GM11168 (cell line): ENCODE data around the gene C2orf81.

ENCODE experiments used
- in situ Hi-C: fragments of 300-500 bp; cut with MboI; formaldehyde crosslinking; loops from one replicate; pipeline ENCODE4 v1.12.0; 2022; ENCODE audit warnings: low sequenced_read_pairs; ENCODE audit not compliant: unreplicated experiment

The C2orf81 gene

GRCh38 chr2:74366036-74366435 lies 55.4 kb downstream of the C2orf81 start:
- in situ Hi-C loops: no loop called here

DNA sequence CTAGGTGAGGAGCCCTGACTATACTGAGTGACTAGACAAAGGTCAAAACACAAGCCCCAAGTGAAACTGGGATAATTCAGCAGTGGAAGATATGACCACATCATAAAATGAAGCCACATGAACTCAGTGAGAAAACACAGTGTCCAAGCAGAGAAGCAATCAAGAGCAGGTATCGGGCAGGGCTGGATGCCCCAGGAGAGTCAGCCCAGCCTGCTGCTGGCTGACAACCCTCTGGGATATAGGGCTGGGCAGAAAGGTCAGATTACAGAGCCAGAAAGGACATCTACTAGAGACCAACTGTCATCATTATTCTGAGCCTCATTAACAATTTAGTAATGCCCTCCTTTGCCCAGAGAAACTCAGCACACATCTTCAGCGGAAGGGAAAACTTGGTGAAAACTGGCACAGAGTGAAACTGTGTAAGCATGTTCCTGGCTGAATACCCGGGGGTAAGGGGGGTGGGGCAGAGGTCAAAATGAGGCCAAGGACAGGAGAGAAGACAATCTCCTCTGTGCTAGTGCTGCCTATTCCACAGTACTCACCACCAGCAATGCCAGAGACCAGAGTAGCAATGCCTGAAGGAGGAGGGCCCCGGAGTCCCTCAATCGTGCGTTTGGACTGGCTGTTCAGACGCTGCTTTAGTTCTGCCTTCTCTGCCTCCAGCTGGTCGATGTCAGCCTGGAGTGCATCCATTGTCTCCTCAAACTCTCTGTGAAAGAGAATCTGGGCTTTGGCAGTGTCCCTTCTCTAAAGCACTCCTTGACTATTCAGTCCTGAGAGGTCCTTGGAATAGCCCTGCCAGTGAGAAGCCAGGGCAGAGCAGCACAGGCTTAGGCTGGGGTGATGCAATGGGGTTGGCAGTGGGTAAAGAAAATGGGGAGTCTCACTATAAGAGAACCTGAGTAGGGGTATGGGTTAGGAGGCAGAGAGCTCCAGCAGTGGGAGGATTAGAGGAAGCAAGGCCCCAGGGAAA lies 56.6 kb downstream of the C2orf81 start:
- in situ Hi-C loops: no loop called here
